ENCODE data around the gene FLACC1.

DNA sequence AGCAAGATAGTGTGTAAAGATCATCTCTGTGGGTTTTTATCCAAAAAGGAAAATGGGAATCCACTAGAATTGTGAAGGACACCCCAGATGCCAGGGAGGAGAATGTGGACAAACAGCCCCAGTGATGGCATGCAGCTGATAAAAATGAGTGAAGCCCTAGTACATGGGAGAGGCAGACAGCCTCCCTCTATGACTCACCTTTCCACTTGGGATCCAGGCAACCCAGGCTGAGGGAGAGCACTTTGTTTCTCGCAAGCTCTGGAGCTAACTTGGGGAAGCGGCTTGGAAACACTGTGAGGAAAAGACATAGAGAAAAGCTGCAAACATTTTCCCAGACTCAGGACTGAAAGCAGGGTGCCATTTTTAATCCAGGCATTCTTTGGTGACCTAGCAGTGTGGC, 5.3 kb upstream of the FLACC1 start:
- TF ChIP-seq ZBTB7A (IDR thresholded peaks at IDR 0.05; ENCODE audit: borderline replicate concordance, control insufficient read depth, low read depth, low read length) (no peak), FOXM1 (IDR thresholded peaks at IDR 0.05; ENCODE audit: low read depth) (no peak), FOXM1 (CRISPR knock-in tag; IDR thresholded peaks at IDR 0.05; ENCODE audit: low read depth) (no peak), POLR2A (conservative IDR thresholded peaks at IDR 0.05) (no peak), EGR1 (conservative IDR thresholded peaks at IDR 0.05) (no peak)
